ENCODE data around the gene AADACL4.

- no peak for TF ChIP-seq POLR2A (IDR thresholded peaks at IDR 0.05)
- no peak for TF ChIP-seq CTCF (IDR thresholded peaks at IDR 0.05)
Observed at GRCh38 chr1:12643785-12644184, at the start of gene AADACL4.

All from heart left ventricle (tissue), 13 donors.